GM10248 (cell line): ENCODE measurements around the gene NIBAN1.
"Not testable (repeated sequence)": the region's sequence is repeated elsewhere in the genome, so short reads cannot be mapped to it uniquely, and the experiment has no call there.

ENCODE experiments used
- CTCF ChIA-PET: fragments of 300-600 bp; sonication (Branson Sonifier 250); formaldehyde crosslinking; extraction: SDS; loops from one replicate; lab custom pipeline; 2021; ENCODE audit warnings: antibody characterized with exemption; lab: Yijun Ruan, JAX
- POLR2A ChIA-PET: fragments of 350-650 bp; sonication (Branson Sonifier 250); formaldehyde crosslinking; extraction: SDS; loops from one replicate; lab custom pipeline; 2020; ENCODE audit warnings: antibody characterized with exemption; lab: Yijun Ruan, JAX
- DNase-seq: peaks from one replicate; pipeline ENCODE4 v3.0.0; 2012; ENCODE audit errors: extremely low spot score
- CTCF ChIP-seq: IDR thresholded peaks from 2 replicates; pipeline ENCODE4 v1.5.1; 2012; ENCODE audit warnings: mild to moderate bottlenecking, low read depth; ENCODE audit errors: extremely low read depth, missing control alignments, control extremely low read depth

The NIBAN1 gene

GRCh38 chr1:185010361-185010760 lies 36.1 kb upstream of the NIBAN1 start:
- no peak for TF ChIP-seq CTCF
- ChIA-PET POLR2A (no interaction called here), CTCF (interaction anchor here (1.5 to 2.0 kb wide), 3 partner anchors 9 to 17 kb away, joined by 3 to 5 read pairs (median 3); no protein-coding TSS in a partner anchor)
- DNase-seq = no peak

- no peak for TF ChIP-seq CTCF
- no peak for DNase-seq
- ChIA-PET CTCF (interaction anchor here (1.2 to 1.7 kb wide), 4 partner anchors 9 to 203 kb away, joined by 3 to 6 read pairs (median 4); no protein-coding TSS in a partner anchor), POLR2A (interaction anchor here (0.5 kb wide), 1 partner anchor 48 kb away, joined by 7 read pairs; no protein-coding TSS in a partner anchor)
Measured at GRCh38 chr1:185008838-185009237, 34.5 kb upstream of the NIBAN1 start.

GRCh38 chr1:185001312-185001880 lies 27.1 kb upstream of the NIBAN1 start:
- CTCF ChIA-PET, POLR2A ChIA-PET, DNase-seq: not testable (repeated sequence)

- CTCF ChIA-PET, POLR2A ChIA-PET, DNase-seq: not testable (repeated sequence)
Measured at GRCh38 chr1:184999974-185000373, 25.7 kb upstream of the NIBAN1 start.

GRCh38 chr1:184994301-184994700 lies 20.0 kb upstream of the NIBAN1 start:
- TF ChIP-seq CTCF = no peak
- CTCF ChIA-PET = no interaction called here
- DNase-seq = no peak
- POLR2A ChIA-PET = no interaction called here

GRCh38 chr1:184992271-184992670 lies 18.0 kb upstream of the NIBAN1 start:
- POLR2A ChIA-PET = no interaction called here
- no peak for TF ChIP-seq CTCF
- CTCF ChIA-PET = interaction anchor here (1.3 to 2.6 kb wide), 5 partner anchors 10 to 187 kb away, joined by 3 to 14 read pairs (median 4); no protein-coding TSS in a partner anchor
- DNase-seq = no peak

- ChIA-PET CTCF (interaction anchor here (1.3 to 10.2 kb wide), 2 partner anchors 25 to 180 kb away, joined by 4 to 269 read pairs; no protein-coding TSS in a partner anchor), POLR2A (no interaction called here)
- TF ChIP-seq CTCF = no peak
- DNase-seq = no peak
Measured at GRCh38 chr1:184990204-184990603, 15.9 kb upstream of the NIBAN1 start.

GRCh38 chr1:184988506-184988905 lies 14.2 kb upstream of the NIBAN1 start:
- POLR2A ChIA-PET = no interaction called here
- no peak for TF ChIP-seq CTCF
- no peak for DNase-seq
- CTCF ChIA-PET = interaction anchor here (2.2 to 10.2 kb wide), 2 partner anchors 178 to 181 kb away, joined by 18 to 269 read pairs; no protein-coding TSS in a partner anchor
